Measurements from ENCODE around the gene ZNF507.
A peak's percentile ranks its signal among the peaks of the same experiment; 100 is the strongest.

The ZNF507 gene

DNA sequence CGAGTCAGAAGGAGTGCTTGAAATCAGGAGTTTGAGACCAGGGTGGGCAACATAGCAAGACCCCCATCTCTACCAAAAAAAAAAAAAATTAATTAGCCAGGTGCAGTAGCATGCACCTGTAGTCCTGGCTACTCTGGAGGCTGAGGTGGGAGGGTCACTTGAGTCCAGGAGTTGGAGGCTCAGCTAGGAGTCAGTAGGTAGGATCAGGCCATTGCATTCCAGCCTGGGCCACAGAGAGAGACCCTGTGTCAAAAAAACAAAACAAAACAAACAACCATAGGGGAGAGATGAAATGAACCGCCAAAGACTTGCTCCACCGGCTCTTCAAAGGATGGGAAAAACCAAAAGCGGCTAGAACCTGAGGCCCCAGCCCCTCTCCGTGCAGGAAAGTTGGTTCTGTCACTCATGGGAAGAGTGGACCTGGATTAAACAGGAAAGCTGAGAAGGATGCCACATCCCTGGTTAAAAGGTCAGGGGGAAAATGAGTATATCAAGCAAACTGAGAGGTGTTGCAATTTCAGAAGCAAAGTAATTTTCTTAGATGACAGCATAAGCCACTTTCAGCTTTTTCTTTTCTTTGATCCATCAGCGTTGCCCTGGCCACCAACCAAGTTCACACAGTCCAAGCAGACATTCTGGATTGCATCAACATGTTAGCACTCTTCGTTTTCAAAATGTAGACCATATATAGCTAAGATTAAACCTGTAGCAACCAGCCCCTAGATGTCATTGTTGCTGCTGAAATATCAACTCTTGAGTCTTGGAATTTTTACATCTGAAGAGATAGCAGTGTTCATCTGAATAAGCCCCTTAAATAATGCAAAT lies 8.9 kb upstream of the ZNF507 start:
- DNase-seq (ENCODE audit: low read depth): peak; percentile 11
- no peak overlapping the region for H3K4me3 ChIP-seq (ENCODE audit: low read depth, low read length)
- TF ChIP-seq, protein P1, sequence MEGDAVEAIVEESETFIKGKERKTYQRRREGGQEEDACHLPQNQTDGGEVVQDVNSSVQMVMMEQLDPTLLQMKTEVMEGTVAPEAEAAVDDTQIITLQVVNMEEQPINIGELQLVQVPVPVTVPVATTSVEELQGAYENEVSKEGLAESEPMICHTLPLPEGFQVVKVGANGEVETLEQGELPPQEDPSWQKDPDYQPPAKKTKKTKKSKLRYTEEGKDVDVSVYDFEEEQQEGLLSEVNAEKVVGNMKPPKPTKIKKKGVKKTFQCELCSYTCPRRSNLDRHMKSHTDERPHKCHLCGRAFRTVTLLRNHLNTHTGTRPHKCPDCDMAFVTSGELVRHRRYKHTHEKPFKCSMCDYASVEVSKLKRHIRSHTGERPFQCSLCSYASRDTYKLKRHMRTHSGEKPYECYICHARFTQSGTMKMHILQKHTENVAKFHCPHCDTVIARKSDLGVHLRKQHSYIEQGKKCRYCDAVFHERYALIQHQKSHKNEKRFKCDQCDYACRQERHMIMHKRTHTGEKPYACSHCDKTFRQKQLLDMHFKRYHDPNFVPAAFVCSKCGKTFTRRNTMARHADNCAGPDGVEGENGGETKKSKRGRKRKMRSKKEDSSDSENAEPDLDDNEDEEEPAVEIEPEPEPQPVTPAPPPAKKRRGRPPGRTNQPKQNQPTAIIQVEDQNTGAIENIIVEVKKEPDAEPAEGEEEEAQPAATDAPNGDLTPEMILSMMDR (IDR thresholded peaks at IDR 0.05; ENCODE audit: low read depth, low read length): no peak
- TF ChIP-seq MYC (IDR thresholded peaks at IDR 0.05; ENCODE audit: low read depth, low read length): no peak
- TF ChIP-seq MAX (IDR thresholded peaks at IDR 0.05; ENCODE audit: low read depth, low read length): no peak
- TF ChIP-seq POLR2A (IDR thresholded peaks at IDR 0.05; ENCODE audit: extremely low read depth, insufficient read length): no peak

DNA sequence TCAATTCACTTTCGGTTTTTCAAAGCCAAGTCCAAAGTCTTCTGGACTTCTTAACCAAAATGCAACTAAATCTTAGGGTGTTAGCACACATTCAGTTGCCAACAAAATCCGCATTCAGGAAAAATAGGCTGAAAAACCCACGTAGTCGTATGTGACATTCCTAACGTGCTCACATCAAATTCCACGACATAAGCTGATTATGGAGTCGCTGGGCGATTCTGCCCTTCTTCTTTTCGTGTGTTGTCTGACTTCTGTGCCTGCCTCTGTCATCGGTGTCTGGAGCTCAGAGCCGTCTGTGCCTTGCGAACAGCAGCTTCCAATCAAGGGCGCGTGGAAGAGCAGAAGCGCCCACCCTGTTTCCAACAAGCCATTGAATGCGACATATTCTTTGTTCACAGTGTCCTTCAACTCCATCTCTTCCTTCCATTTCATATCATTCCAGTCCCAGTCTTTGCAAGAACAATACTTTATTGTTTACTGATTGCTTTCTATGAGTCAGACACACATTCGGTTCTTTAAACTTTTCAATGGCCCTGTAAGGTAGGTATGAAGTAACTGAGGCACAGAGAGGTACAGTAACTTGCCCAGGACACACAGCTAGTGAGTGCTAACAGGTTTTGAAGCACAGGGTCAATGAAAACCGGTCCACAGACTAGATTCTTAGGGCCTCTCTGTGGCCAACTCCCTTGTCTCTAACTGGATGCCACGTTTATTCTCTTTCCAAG lies 8.2 kb upstream of the ZNF507 start:
- no peak for TF ChIP-seq POLR2A (IDR thresholded peaks at IDR 0.05; ENCODE audit: extremely low read depth, insufficient read length)
- TF ChIP-seq, protein P1 (IDR thresholded peaks at IDR 0.05; ENCODE audit: low read depth, low read length): no peak
- TF ChIP-seq MYC (IDR thresholded peaks at IDR 0.05; ENCODE audit: low read depth, low read length): no peak
- TF ChIP-seq MAX (IDR thresholded peaks at IDR 0.05; ENCODE audit: low read depth, low read length): no peak
- no peak overlapping the region for H3K4me3 ChIP-seq (ENCODE audit: low read depth, low read length)
- DNase-seq (ENCODE audit: low read depth): no peak

DNA sequence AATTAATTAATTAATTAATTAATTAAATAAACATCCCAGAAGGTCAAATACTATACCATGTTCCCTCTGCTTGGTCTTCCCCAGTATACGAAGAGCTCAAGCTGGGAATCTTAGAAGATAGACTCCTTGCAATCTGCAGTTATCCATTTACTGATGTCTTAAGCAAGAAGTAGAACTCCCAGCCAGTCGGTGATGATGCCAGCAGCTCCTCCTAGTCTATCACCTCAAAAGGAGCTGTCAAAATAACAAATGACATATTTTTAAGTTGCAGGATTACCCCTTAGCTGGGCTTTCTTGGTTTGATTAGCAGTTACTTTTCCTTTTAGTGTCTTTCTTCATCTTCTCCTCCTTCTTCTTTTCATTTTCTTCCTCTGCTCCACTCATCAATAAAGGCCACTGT lies 6.0 kb upstream of the ZNF507 start:
- H3K4me3 ChIP-seq (ENCODE audit: low read depth, low read length): no peak overlapping the region
- TF ChIP-seq, protein P1 (IDR thresholded peaks at IDR 0.05; ENCODE audit: low read depth, low read length): no peak
- TF ChIP-seq MYC (IDR thresholded peaks at IDR 0.05; ENCODE audit: low read depth, low read length): no peak
- TF ChIP-seq MAX (IDR thresholded peaks at IDR 0.05; ENCODE audit: low read depth, low read length): no peak
- no peak for TF ChIP-seq POLR2A (IDR thresholded peaks at IDR 0.05; ENCODE audit: extremely low read depth, insufficient read length)
- no peak for DNase-seq (ENCODE audit: low read depth)

- TF ChIP-seq POLR2A (IDR thresholded peaks at IDR 0.05; ENCODE audit: extremely low read depth, insufficient read length): no peak
- TF ChIP-seq MYC (IDR thresholded peaks at IDR 0.05; ENCODE audit: low read depth, low read length): no peak
- TF ChIP-seq, protein P1 (IDR thresholded peaks at IDR 0.05; ENCODE audit: low read depth, low read length): peak; percentile 45
- TF ChIP-seq MAX (IDR thresholded peaks at IDR 0.05; ENCODE audit: low read depth, low read length): no peak
- DNase-seq (ENCODE audit: low read depth): peak; percentile 37
These were observed 5.2 kb upstream of the ZNF507 start for GRCh38 chr19:32339988-32340874.

GRCh38 chr19:32342695-32343094 lies 2.7 kb upstream of the ZNF507 start:
- no peak overlapping the region for H3K4me3 ChIP-seq (ENCODE audit: low read depth, low read length)
- no peak for TF ChIP-seq MYC (IDR thresholded peaks at IDR 0.05; ENCODE audit: low read depth, low read length)
- TF ChIP-seq MAX (IDR thresholded peaks at IDR 0.05; ENCODE audit: low read depth, low read length): no peak
- TF ChIP-seq, protein P1 (IDR thresholded peaks at IDR 0.05; ENCODE audit: low read depth, low read length): no peak
- TF ChIP-seq POLR2A (IDR thresholded peaks at IDR 0.05; ENCODE audit: extremely low read depth, insufficient read length): no peak
- no peak for DNase-seq (ENCODE audit: low read depth)

More at GRCh38 chr19:32339988-32340874, 5.2 kb upstream of the ZNF507 start:
- no peak overlapping the region for H3K4me3 ChIP-seq (ENCODE audit: low read depth, low read length)

All from NB4 (cell line).